HFF-Myc (cell line): Measurements from ENCODE around the gene SUSD3.

Experiments
- DNase-seq: peaks from one replicate; pipeline ENCODE4 v3.0.0-alpha.2; 2011; ENCODE audit warnings: low read depth; ENCODE audit errors: extremely low read depth
- H3K4me3 ChIP-seq: replicated peaks from 2 replicates; pipeline ENCODE4 v1.5.1; 2011; ENCODE audit warnings: low read depth, mild to moderate bottlenecking, control low read depth, low read length
- CTCF ChIP-seq: IDR thresholded peaks from 2 replicates; pipeline ENCODE4 v1.5.1; 2012; ENCODE audit warnings: mild to moderate bottlenecking, low read depth, low read length, control low read depth; ENCODE audit errors: missing control alignments

SUSD3 gene

GRCh38 chr9:93035821-93036351, 22.6 kb upstream of the SUSD3 start:
- no peak for TF ChIP-seq CTCF

GRCh38 chr9:93036887-93037475, 21.5 kb upstream of the SUSD3 start:
- no peak overlapping the region for H3K4me3 ChIP-seq
- DNase-seq, result no peak
- TF ChIP-seq CTCF, result no peak

More at GRCh38 chr9:93035821-93036351, 22.6 kb upstream of the SUSD3 start:
- H3K4me3 ChIP-seq, result no peak overlapping the region
- no peak for DNase-seq

- no peak for TF ChIP-seq CTCF
- DNase-seq, result no peak
- H3K4me3 ChIP-seq, result no peak overlapping the region
These were observed 21.0 kb upstream of the SUSD3 start for GRCh38 chr9:93037476-93037971.

- no peak for DNase-seq
- no peak overlapping the region for H3K4me3 ChIP-seq
- no peak for TF ChIP-seq CTCF
These were observed 19.6 kb upstream of the SUSD3 start for GRCh38 chr9:93038918-93039317.

- no peak for DNase-seq
- no peak for TF ChIP-seq CTCF
- no peak overlapping the region for H3K4me3 ChIP-seq
These were observed 19.0 kb upstream of the SUSD3 start for GRCh38 chr9:93039456-93039855.

GRCh38 chr9:93039976-93040375, 18.5 kb upstream of the SUSD3 start:
- no peak overlapping the region for H3K4me3 ChIP-seq
- no peak for DNase-seq
- TF ChIP-seq CTCF, result no peak
